ENCODE data around the gene GFRA1.

Gene GFRA1

DNA sequence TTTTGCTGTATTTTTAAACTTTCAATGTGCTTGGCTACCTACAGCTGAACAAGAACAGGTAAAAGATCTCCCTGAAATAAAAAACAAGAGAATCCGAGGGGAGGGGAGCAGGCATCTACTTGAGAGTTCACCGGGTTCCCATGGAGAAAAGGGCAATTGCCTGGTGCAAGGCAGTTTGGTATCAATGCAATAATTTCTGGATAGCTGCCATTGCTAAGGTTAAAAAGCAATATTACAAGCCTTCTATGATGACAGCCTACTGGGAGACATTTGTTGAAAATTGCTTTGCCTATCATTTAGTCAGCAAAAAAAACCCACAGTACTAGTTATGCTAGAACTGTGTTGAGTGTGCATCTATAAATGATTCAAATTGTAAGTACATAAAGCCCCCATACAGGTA lies 82.1 kb downstream of the GFRA1 start:
- Histone ChIP-seq H3K4me1 (ENCODE audit: control insufficient read depth, insufficient read depth, low read length) (peaks cover 9% of the 10 kb centered on the region), H3K27me3 (replicated peaks; ENCODE audit: control insufficient read depth, insufficient read depth, low read length) (no peaks in the 10 kb centered on the region)

DNA sequence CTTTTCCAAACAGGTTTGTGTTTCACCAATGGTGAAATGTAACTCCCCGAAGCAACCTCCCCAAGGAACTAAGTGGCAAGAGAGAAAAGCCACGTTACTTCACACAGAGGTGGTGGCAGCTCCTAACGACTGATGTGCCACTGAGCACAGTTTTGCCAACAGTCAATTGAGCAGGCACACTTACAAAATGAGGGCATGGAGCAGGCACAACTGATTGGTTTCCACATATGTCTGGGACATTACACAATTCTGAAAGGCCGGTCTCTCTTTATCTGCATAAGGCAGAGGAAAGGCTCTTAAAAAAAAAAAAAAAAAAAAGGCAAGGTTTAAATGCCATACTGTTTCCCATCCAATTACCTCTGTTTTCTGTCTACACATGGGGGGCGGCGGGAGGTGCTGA lies 86.7 kb downstream of the GFRA1 start:
- peak; percentile 38 for DNase-seq (ENCODE audit: low read depth)
- H3K9ac ChIP-seq (ENCODE audit: low read length), result no peak overlapping the region

More for the DNA sequence above, 82.1 kb downstream of the GFRA1 start:
- no peak overlapping the region for H3K4me3 ChIP-seq (ENCODE audit: low read length)
- no peaks in the 10 kb centered on the region for H3K36me3 ChIP-seq (ENCODE audit: control insufficient read depth, insufficient read depth, low read length, severe bottlenecking)
- H3K9me3 ChIP-seq (ENCODE audit: control insufficient read depth, low read length), result peaks cover 15% of the 10 kb centered on the region
- DNase-seq (ENCODE audit: low read depth), result no peak
- no peak overlapping the region for H3K9ac ChIP-seq (ENCODE audit: low read length)

DNA sequence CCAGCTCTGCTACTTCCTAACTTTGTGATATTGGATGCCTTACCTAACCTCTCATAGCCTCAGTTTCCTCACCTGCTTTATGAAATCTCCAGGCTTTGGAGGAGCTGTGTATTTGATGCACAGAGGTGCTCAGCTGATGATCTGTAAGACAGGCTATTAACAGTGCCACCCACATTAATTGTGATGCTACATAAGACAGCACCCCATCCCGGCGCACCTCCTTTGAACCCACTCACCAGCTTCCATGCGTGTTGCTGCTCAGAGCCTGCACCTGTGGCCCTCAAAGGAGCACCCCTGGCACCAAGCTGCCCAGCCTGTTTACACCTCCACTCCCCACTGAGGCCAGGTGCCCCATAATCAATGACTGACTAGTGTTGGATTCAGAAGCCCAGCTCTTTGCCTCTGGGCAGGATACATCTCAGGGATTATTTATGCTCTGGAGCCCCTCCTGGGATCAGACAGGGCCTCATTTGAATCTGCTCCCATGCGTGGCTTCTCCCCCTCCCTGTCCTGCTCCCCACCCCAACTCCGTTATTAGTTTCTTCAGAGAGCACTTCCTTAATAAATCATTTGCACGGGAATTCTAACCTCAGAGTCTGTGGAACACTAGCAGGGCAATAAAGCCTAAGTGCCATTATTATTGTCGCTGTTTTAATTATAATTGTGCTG lies 87.7 kb downstream of the GFRA1 start:
- DNase-seq (ENCODE audit: low read depth), result no peak
- H3K4me1 ChIP-seq (ENCODE audit: control insufficient read depth, insufficient read depth, low read length), result peaks cover 12% of the 10 kb centered on the region
- no peak overlapping the region for H3K9ac ChIP-seq (ENCODE audit: low read length)
- no peaks in the 10 kb centered on the region for H3K9me3 ChIP-seq (ENCODE audit: control insufficient read depth, low read length)
- H3K27me3 ChIP-seq (replicated peaks; ENCODE audit: control insufficient read depth, insufficient read depth, low read length), result no peaks in the 10 kb centered on the region
- no peak overlapping the region for H3K4me3 ChIP-seq (ENCODE audit: low read length)
- H3K36me3 ChIP-seq (ENCODE audit: control insufficient read depth, insufficient read depth, low read length, severe bottlenecking), result no peaks in the 10 kb centered on the region

More for the DNA sequence above, 86.7 kb downstream of the GFRA1 start:
- H3K27me3 ChIP-seq (replicated peaks; ENCODE audit: control insufficient read depth, insufficient read depth, low read length), result no peaks in the 10 kb centered on the region
- H3K4me3 ChIP-seq (ENCODE audit: low read length), result no peak overlapping the region
- H3K36me3 ChIP-seq (ENCODE audit: control insufficient read depth, insufficient read depth, low read length, severe bottlenecking), result no peaks in the 10 kb centered on the region
- H3K9me3 ChIP-seq (ENCODE audit: control insufficient read depth, low read length), result no peaks in the 10 kb centered on the region
- H3K4me1 ChIP-seq (ENCODE audit: control insufficient read depth, insufficient read depth, low read length), result peaks cover 12% of the 10 kb centered on the region

DNA sequence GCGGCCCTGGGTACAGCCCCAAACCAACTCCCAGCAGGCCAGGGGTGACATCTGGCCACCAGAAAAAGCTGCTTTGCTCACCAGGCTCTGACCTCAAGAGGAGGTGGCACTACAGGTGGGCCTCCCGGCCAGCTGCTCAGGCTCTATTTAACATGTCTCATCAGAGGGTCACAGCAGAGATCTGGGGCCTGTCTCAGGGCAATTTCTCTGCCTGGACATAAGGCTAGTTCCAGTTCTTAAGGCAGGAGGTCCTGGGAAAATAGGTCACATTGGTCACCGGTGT lies 88.6 kb downstream of the GFRA1 start:
- peaks cover 12% of the 10 kb centered on the region for H3K4me1 ChIP-seq (ENCODE audit: control insufficient read depth, insufficient read depth, low read length)
- H3K9me3 ChIP-seq (ENCODE audit: control insufficient read depth, low read length), result no peaks in the 10 kb centered on the region
- H3K4me3 ChIP-seq (ENCODE audit: low read length), result no peak overlapping the region
- H3K9ac ChIP-seq (ENCODE audit: low read length), result no peak overlapping the region
- no peak for DNase-seq (ENCODE audit: low read depth)
- H3K27me3 ChIP-seq (replicated peaks; ENCODE audit: control insufficient read depth, insufficient read depth, low read length), result no peaks in the 10 kb centered on the region
- no peaks in the 10 kb centered on the region for H3K36me3 ChIP-seq (ENCODE audit: control insufficient read depth, insufficient read depth, low read length, severe bottlenecking)

DNA sequence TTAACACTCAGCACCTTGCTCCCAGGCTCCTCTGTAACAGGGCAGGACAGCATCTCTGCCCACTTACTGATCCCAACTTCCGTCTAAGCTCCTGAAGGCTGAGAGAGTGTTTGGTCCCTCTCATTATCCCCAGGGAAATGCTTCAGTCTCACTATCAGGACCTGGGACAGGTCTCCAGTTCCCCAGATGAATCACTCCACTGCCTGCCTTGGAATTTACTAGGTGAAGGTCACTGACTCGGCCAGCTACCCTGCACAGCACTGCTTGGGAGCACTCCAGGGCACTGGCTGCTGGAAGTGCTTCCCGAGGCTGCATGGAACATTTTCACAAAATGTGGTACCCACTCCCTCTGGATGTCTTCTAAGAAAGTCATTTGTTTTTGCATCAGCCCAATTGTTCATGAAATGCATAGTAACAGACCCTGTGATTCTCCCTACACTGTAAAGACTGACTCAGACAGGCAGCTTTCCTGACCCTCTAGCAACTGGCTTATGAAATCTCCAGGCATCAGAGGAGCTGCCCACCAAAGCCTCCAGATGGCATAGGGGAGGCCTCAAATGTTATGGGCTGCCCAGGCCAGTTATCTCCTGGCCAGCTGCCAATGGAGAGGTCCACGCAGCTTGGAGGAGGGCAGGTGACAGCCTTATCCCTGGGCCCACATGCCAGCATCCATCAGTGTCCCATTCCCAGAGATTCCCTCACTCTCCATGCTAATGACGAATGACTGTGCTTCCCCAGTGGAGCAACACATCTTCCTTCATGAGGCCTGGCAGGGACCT lies 89.1 kb downstream of the GFRA1 start:
- Histone ChIP-seq H3K27me3 (replicated peaks; ENCODE audit: control insufficient read depth, insufficient read depth, low read length) (no peaks in the 10 kb centered on the region), H3K4me3 (ENCODE audit: low read length) (no peak overlapping the region), H3K9ac (ENCODE audit: low read length) (no peak overlapping the region), H3K9me3 (ENCODE audit: control insufficient read depth, low read length) (no peaks in the 10 kb centered on the region), H3K4me1 (ENCODE audit: control insufficient read depth, insufficient read depth, low read length) (peaks cover 12% of the 10 kb centered on the region), H3K36me3 (ENCODE audit: control insufficient read depth, insufficient read depth, low read length, severe bottlenecking) (no peaks in the 10 kb centered on the region)
- DNase-seq (ENCODE audit: low read depth), result peak; percentile 32

DNA sequence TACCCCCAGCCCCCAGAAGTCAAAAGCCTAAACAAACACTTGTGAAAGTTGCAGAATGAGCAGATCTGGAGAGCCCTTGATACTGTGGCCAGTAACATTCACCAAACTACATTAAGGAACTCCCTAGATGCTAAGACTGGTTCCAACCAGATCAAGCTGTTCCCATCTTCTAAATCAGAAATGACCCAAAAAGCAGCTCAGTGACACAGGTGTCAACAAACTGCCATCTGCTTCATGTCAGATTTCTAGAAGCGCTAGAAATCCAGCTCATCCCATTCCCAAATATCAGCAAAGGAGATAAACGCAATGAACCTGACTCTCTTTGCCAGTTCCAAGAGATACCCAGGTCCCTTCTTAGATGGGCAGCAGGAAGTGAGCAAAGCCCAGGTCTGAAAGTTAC lies 90.6 kb downstream of the GFRA1 start:
- Histone ChIP-seq H3K36me3 (ENCODE audit: control insufficient read depth, insufficient read depth, low read length, severe bottlenecking) (no peaks in the 10 kb centered on the region), H3K9ac (ENCODE audit: low read length) (no peak overlapping the region), H3K9me3 (ENCODE audit: control insufficient read depth, low read length) (no peaks in the 10 kb centered on the region), H3K4me1 (ENCODE audit: control insufficient read depth, insufficient read depth, low read length) (peaks cover 12% of the 10 kb centered on the region), H3K4me3 (ENCODE audit: low read length) (no peak overlapping the region), H3K27me3 (replicated peaks; ENCODE audit: control insufficient read depth, insufficient read depth, low read length) (no peaks in the 10 kb centered on the region)
- DNase-seq (ENCODE audit: low read depth), result no peak

DNA sequence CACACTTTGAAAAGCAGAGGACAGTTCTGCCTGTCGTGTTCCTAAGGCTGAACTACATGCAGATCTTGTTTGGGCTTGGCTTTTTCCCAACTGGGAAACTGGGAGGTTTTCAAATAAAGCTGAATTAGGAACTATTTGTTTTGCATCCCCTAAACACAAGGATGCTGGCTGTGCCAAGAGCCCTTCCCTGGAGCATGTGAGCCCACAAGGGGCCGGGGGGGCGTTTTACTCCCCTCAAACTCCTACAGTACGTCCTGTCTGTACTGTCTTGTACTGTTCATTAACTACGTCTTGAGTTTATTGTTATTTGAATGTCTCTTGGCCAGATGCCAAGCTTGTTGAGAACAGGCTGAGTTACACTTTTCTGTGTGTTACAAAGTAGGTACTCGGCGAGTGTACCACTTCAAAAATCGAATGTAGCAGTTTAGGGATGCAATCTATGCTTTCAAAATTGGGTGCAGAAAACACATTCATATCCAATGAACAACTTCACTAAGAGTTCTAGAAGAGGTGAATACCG lies 94.9 kb downstream of the GFRA1 start:
- no peaks in the 10 kb centered on the region for H3K9me3 ChIP-seq (ENCODE audit: control insufficient read depth, low read length)
- H3K4me3 ChIP-seq (ENCODE audit: low read length), result no peak overlapping the region
- no peaks in the 10 kb centered on the region for H3K36me3 ChIP-seq (ENCODE audit: control insufficient read depth, insufficient read depth, low read length, severe bottlenecking)
- H3K27me3 ChIP-seq (replicated peaks; ENCODE audit: control insufficient read depth, insufficient read depth, low read length), result no peaks in the 10 kb centered on the region
- no peak for DNase-seq (ENCODE audit: low read depth)
- no peaks in the 10 kb centered on the region for H3K4me1 ChIP-seq (ENCODE audit: control insufficient read depth, insufficient read depth, low read length)
- H3K9ac ChIP-seq (ENCODE audit: low read length), result no peak overlapping the region

DNA sequence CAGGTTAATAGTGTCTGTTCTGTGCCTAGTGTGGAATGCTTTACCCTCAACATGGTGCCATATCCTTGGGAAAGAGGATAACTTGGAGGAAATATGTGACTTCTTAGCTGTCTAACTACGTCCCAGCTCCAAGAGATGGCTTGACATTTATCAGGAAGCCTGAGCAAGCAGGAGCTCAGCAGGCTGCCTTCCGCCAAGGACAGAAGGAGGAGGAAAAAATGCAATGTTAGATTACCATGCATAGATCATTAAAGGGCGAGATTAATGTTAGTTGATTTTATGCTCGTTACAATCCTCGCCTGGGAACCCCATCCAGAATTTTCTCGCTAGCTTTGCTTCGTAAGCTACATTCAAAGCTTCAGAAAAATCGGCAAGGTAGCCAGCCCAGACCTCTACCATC lies 97.8 kb downstream of the GFRA1 start:
- Histone ChIP-seq H3K4me1 (ENCODE audit: control insufficient read depth, insufficient read depth, low read length) (peaks cover 12% of the 10 kb centered on the region), H3K9ac (ENCODE audit: low read length) (no peak overlapping the region), H3K4me3 (ENCODE audit: low read length) (no peak overlapping the region), H3K9me3 (ENCODE audit: control insufficient read depth, low read length) (no peaks in the 10 kb centered on the region), H3K36me3 (ENCODE audit: control insufficient read depth, insufficient read depth, low read length, severe bottlenecking) (no peaks in the 10 kb centered on the region), H3K27me3 (replicated peaks; ENCODE audit: control insufficient read depth, insufficient read depth, low read length) (no peaks in the 10 kb centered on the region)
- no peak for DNase-seq (ENCODE audit: low read depth)

DNA sequence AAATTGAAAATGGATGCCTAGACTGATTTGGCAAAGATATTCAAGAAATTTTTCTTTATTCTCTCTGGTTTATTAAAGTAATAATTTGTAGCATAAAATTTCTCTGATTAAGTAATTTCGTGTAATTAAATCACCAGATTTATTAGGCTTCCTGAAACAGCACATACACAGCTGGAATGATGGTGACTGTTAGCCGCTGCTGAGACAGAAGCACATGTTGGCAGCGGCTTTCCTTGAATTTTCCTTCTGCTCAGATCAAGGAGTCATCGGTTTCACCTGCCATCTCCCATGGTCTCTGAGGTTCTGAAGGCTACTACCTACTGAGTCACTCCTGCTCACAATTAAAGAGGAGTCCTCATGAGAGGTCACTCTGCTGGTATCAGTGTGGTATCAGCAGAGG lies 101.5 kb downstream of the GFRA1 start:
- no peak for DNase-seq (ENCODE audit: low read depth)
- peaks cover 14% of the 10 kb centered on the region for H3K4me1 ChIP-seq (ENCODE audit: control insufficient read depth, insufficient read depth, low read length)
- no peak overlapping the region for H3K9ac ChIP-seq (ENCODE audit: low read length)
- H3K4me3 ChIP-seq (ENCODE audit: low read length), result no peak overlapping the region
- no peaks in the 10 kb centered on the region for H3K9me3 ChIP-seq (ENCODE audit: control insufficient read depth, low read length)
- no peaks in the 10 kb centered on the region for H3K36me3 ChIP-seq (ENCODE audit: control insufficient read depth, insufficient read depth, low read length, severe bottlenecking)
- no peaks in the 10 kb centered on the region for H3K27me3 ChIP-seq (replicated peaks; ENCODE audit: control insufficient read depth, insufficient read depth, low read length)

DNA sequence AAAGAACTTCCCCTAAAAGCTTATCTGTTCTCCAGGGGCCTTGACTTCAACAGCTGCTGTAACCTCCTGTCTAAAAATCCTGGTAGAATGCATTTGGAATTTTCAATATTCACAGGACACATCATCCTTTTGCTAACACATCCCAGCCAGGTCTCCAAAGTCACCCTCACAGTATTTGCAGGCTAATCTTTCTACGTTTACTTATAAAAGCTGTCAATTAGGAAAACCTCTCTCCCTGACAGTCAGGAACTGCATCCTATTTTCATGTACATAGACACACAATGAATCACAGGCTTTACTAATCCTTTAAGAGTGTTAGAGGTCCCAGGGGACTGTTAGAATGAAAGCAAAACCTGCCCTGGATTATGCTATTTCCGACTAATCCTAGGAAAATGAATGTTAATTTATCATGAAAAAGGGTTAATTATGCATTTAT lies 102.2 kb downstream of the GFRA1 start:
- Histone ChIP-seq H3K27me3 (replicated peaks; ENCODE audit: control insufficient read depth, insufficient read depth, low read length) (no peaks in the 10 kb centered on the region), H3K9ac (ENCODE audit: low read length) (no peak overlapping the region), H3K4me1 (ENCODE audit: control insufficient read depth, insufficient read depth, low read length) (peaks cover 14% of the 10 kb centered on the region), H3K36me3 (ENCODE audit: control insufficient read depth, insufficient read depth, low read length, severe bottlenecking) (no peaks in the 10 kb centered on the region), H3K9me3 (ENCODE audit: control insufficient read depth, low read length) (no peaks in the 10 kb centered on the region), H3K4me3 (ENCODE audit: low read length) (peak overlapping the region; percentile 11)
- DNase-seq (ENCODE audit: low read depth), result peak; percentile 69

DNA sequence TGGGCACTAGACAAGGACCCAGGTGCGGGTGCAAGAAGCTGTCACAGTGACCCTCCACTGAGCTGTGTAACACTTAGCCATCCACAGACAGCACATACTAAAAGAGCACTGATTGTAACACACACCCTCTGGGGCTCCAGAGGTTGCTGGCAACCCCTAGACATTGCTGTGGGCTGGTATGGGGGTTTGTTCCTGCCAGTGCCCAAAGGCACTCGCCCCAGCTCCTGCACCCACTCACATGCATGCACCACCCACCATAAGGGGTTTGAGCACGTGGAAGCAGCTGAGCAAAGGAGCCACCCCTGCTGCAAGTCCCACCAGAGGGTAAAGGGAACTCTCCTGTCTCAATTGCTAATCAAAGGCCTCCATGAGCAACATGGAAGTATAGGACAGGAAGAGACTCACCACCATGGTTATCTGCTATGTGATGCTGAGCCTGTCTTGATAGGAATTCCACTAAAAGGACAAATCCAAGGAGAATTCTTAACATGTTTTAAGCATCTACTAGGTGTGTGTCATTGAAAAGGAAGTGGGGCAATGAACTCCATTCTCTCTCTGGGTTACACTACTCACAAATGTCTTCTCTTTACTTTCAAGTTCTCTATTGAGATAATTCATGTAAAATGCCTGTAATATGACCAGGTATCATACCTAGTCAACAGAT lies 103.1 kb downstream of the GFRA1 start:
- Histone ChIP-seq H3K9ac (ENCODE audit: low read length) (no peak overlapping the region), H3K36me3 (ENCODE audit: control insufficient read depth, insufficient read depth, low read length, severe bottlenecking) (no peaks in the 10 kb centered on the region), H3K4me1 (ENCODE audit: control insufficient read depth, insufficient read depth, low read length) (peaks cover 14% of the 10 kb centered on the region), H3K4me3 (ENCODE audit: low read length) (no peak overlapping the region), H3K27me3 (replicated peaks; ENCODE audit: control insufficient read depth, insufficient read depth, low read length) (no peaks in the 10 kb centered on the region), H3K9me3 (ENCODE audit: control insufficient read depth, low read length) (no peaks in the 10 kb centered on the region)
- DNase-seq (ENCODE audit: low read depth), result no peak

All from adipocyte (in vitro differentiated cells).